HEK293 (cell line): ENCODE results near the gene ERBB4.

Experiments used
- CTCF ChIA-PET: fragments of 350-600 bp; formaldehyde crosslinking; extraction: SDS; loops from one replicate; lab custom pipeline; 2021; ENCODE audit warnings: antibody characterized with exemption; lab: Yijun Ruan, JAX
- POLR2A ChIA-PET: fragments of 300-600 bp; formaldehyde crosslinking; extraction: SDS; loops from one replicate; lab custom pipeline; 2020; ENCODE audit warnings: antibody characterized with exemption, inconsistent platforms; lab: Yijun Ruan, JAX
- H3K27ac ChIP-seq: fragments of 200-500 bp; sonication (Bioruptor generic); 2 replicates; pipeline ENCODE4 v1.5.1; 2014; ENCODE audit warnings: low read depth, low read length, control low read depth, inconsistent platforms; ENCODE audit errors: extremely low read depth
- H3K36me3 ChIP-seq, 2 experiments: fragments of 200-500 bp in 1 of 2; sonication (Bioruptor generic) in 1 of 2; 1 replicate in 1 of 2; 2 replicates in 1 of 2; pipeline ENCODE4 v1.5.1; 2014 to 2017; ENCODE audit warnings: inconsistent platforms in 2 of 2, low read length in 2 of 2; ENCODE audit not compliant: control insufficient read depth in 2 of 2, insufficient read depth in 1 of 2
- H3K4me1 ChIP-seq: fragments of 200-500 bp; sonication (Bioruptor generic); 2 replicates; pipeline ENCODE4 v1.5.1; 2014; ENCODE audit warnings: mild to moderate bottlenecking, low read length, inconsistent platforms; ENCODE audit not compliant: control insufficient read depth, insufficient read depth
- H3K4me3 ChIP-seq: 2 replicates; pipeline ENCODE4 v1.5.1; 2011; ENCODE audit warnings: low read depth, mild to moderate bottlenecking, control low read depth, low read length, moderate library complexity
- H3K9me3 ChIP-seq: fragments of 200-500 bp; sonication (Bioruptor generic); 2 replicates; pipeline ENCODE4 v1.5.1; 2014; ENCODE audit warnings: low read depth, low read length, inconsistent platforms; ENCODE audit not compliant: control insufficient read depth, insufficient read depth
- HOXA7 ChIP-seq: sonication (generic); formaldehyde crosslinking; IDR thresholded peaks from 2 replicates; pipeline ENCODE4 v1.8.1; 2022; ENCODE audit warnings: missing genetic modification reagents, borderline replicate concordance
- MZF1 ChIP-seq: fragments of 450-650 bp; formaldehyde crosslinking; IDR thresholded peaks from 2 replicates; pipeline ENCODE4 v1.5.1; 2017; ENCODE audit warnings: missing biosample characterization, missing genetic modification characterization, borderline replicate concordance
- PRDM1 ChIP-seq: fragments of 450-650 bp; formaldehyde crosslinking; IDR thresholded peaks from 2 replicates; pipeline ENCODE4; 2016; ENCODE audit warnings: missing biosample characterization, missing genetic modification characterization
- SCRT1 ChIP-seq: fragments of 450-650 bp; formaldehyde crosslinking; IDR thresholded peaks from 2 replicates; pipeline ENCODE4 v1.5.1; 2016; ENCODE audit warnings: missing biosample characterization, missing genetic modification characterization, borderline replicate concordance
- YY1 ChIP-seq: fragments of 450-650 bp; formaldehyde crosslinking; IDR thresholded peaks from 2 replicates; pipeline ENCODE4 v1.5.1; 2018; ENCODE audit warnings: missing biosample characterization, missing genetic modification characterization
- ZBTB20 ChIP-seq: fragments of 450-650 bp; formaldehyde crosslinking; IDR thresholded peaks from 2 replicates; pipeline ENCODE4 v1.5.1; 2016; ENCODE audit warnings: missing biosample characterization, missing genetic modification characterization
- ZNF10 ChIP-seq: fragments of 450-650 bp; formaldehyde crosslinking; IDR thresholded peaks from 2 replicates; pipeline ENCODE4 v1.5.1; 2017; ENCODE audit warnings: missing biosample characterization, missing genetic modification characterization
- ZNF157 ChIP-seq: fragments of 450-650 bp; formaldehyde crosslinking; IDR thresholded peaks from 2 replicates; pipeline ENCODE4 v1.5.1; 2016; ENCODE audit warnings: missing biosample characterization, missing genetic modification characterization
- ZNF184 ChIP-seq: fragments of 450-650 bp; IDR thresholded peaks from 2 replicates; pipeline ENCODE4 v1.5.1; 2018; ENCODE audit warnings: missing biosample characterization, mild to moderate bottlenecking, missing genetic modification characterization
- ZNF214 ChIP-seq: fragments of 450-650 bp; formaldehyde crosslinking; IDR thresholded peaks from 2 replicates; pipeline ENCODE4 v1.5.1; 2017; ENCODE audit warnings: missing biosample characterization, mild to moderate bottlenecking, missing genetic modification characterization, borderline replicate concordance
- ZNF600 ChIP-seq: fragments of 450-650 bp; formaldehyde crosslinking; IDR thresholded peaks from 2 replicates; pipeline ENCODE4 v1.5.1; 2016; ENCODE audit warnings: missing biosample characterization, missing genetic modification characterization
- ZNF670 ChIP-seq: fragments of 450-650 bp; formaldehyde crosslinking; IDR thresholded peaks from 2 replicates; pipeline ENCODE4 v1.5.1; 2016; ENCODE audit warnings: missing biosample characterization, missing genetic modification characterization, low read depth
- ZNF776 ChIP-seq: fragments of 450-650 bp; formaldehyde crosslinking; IDR thresholded peaks from 2 replicates; pipeline ENCODE4 v1.5.0; 2017; ENCODE audit warnings: missing biosample characterization, missing genetic modification characterization, borderline replicate concordance
- ZNF791 ChIP-seq: fragments of 450-650 bp; formaldehyde crosslinking; IDR thresholded peaks from 2 replicates; pipeline ENCODE4 v1.5.1; 2016; ENCODE audit warnings: missing biosample characterization, missing genetic modification characterization
- TF ChIP-seq, protein P1 (sequence below): fragments of 450-650 bp; formaldehyde crosslinking; IDR thresholded peaks from 2 replicates; pipeline ENCODE4 v1.5.1; 2016; ENCODE audit warnings: missing biosample characterization, missing genetic modification characterization
- TF ChIP-seq, protein P2 (sequence below): fragments of 450-650 bp; formaldehyde crosslinking; IDR thresholded peaks from 2 replicates; pipeline ENCODE4 v1.5.1; 2017; ENCODE audit warnings: missing biosample characterization, missing genetic modification characterization
- TF ChIP-seq, protein P3 (sequence below): fragments of 450-650 bp; formaldehyde crosslinking; IDR thresholded peaks from 2 replicates; pipeline ENCODE4 v1.5.1; 2016; ENCODE audit warnings: missing biosample characterization, missing genetic modification characterization
- TF ChIP-seq, protein P4 (sequence below): fragments of 450-650 bp; formaldehyde crosslinking; IDR thresholded peaks from 2 replicates; pipeline ENCODE4 v1.5.1; 2016; ENCODE audit warnings: missing biosample characterization, missing genetic modification characterization, low read depth
- TF ChIP-seq, protein P5 (sequence below): fragments of 450-650 bp; formaldehyde crosslinking; IDR thresholded peaks from 2 replicates; pipeline ENCODE4 v1.5.1; 2016; ENCODE audit warnings: missing biosample characterization, missing genetic modification characterization
- TF ChIP-seq, protein P6 (sequence below): fragments of 450-650 bp; formaldehyde crosslinking; IDR thresholded peaks from 2 replicates; pipeline ENCODE4 v1.5.1; 2016; ENCODE audit warnings: missing biosample characterization, missing genetic modification characterization

Gene ERBB4

DNA sequence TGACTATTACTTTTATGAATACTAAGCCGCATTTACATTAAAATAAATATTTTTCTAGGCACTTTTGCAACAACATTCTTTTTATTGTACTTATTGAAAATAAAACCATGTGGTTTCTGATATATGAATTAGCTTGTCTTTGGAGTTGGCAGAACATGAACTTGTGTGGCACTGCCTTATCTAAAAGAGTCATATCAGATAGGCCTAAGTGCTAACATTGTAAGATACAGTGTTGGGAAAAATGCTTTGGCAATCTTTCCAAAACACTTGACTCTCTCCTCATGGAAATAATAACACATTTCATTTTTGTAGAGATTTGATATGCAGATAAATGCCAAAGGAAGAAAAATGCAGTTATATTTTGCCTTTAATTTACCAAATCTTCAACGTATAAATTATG is 191.7 kb downstream of the ERBB4 start:
- POLR2A ChIA-PET = no interaction called here
- Histone ChIP-seq H3K27ac (no peak overlapping the region), H3K9me3 (no peaks in the 10 kb centered on the region; the same call in 1 of the 2 replicates), H3K4me1 (no peaks in the 10 kb centered on the region), H3K4me3 (no peak overlapping the region), H3K36me3 (no peaks in the 10 kb centered on the region)
- CTCF ChIA-PET = no interaction called here
- TF ChIP-seq ZNF10 (no peak), MZF1 (tag by site-specific recombination) (no peak), ZBTB20 (tag by site-specific recombination) (no peak), ZNF214 (tag by site-specific recombination) (no peak), ZNF791 (tag by site-specific recombination) (no peak), ZNF670 (tag by site-specific recombination) (no peak), SCRT1 (no peak), ZNF157 (tag by site-specific recombination) (no peak), ZNF776 (tag by site-specific recombination) (no peak), HOXA7 (no peak), YY1 (tag by site-specific recombination) (no peak), ZNF600 (tag by site-specific recombination) (no peak), ZNF184 (tag by site-specific recombination) (no peak), PRDM1 (tag by site-specific recombination) (no peak)
- TF ChIP-seq, protein P1, sequence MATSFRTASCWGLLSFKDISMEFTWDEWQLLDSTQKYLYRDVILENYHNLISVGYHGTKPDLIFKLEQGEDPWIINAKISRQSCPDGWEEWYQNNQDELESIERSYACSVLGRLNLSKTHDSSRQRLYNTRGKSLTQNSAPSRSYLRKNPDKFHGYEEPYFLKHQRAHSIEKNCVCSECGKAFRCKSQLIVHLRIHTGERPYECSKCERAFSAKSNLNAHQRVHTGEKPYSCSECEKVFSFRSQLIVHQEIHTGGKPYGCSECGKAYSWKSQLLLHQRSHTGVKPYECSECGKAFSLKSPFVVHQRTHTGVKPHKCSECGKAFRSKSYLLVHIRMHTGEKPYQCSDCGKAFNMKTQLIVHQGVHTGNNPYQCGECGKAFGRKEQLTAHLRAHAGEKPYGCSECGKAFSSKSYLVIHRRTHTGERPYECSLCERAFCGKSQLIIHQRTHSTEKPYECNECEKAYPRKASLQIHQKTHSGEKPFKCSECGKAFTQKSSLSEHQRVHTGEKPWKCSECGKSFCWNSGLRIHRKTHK = no peak
- TF ChIP-seq, protein P2, sequence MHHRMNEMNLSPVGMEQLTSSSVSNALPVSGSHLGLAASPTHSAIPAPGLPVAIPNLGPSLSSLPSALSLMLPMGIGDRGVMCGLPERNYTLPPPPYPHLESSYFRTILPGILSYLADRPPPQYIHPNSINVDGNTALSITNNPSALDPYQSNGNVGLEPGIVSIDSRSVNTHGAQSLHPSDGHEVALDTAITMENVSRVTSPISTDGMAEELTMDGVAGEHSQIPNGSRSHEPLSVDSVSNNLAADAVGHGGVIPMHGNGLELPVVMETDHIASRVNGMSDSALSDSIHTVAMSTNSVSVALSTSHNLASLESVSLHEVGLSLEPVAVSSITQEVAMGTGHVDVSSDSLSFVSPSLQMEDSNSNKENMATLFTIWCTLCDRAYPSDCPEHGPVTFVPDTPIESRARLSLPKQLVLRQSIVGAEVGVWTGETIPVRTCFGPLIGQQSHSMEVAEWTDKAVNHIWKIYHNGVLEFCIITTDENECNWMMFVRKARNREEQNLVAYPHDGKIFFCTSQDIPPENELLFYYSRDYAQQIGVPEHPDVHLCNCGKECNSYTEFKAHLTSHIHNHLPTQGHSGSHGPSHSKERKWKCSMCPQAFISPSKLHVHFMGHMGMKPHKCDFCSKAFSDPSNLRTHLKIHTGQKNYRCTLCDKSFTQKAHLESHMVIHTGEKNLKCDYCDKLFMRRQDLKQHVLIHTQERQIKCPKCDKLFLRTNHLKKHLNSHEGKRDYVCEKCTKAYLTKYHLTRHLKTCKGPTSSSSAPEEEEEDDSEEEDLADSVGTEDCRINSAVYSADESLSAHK (tag by site-specific recombination) = no peak
- TF ChIP-seq, protein P3, sequence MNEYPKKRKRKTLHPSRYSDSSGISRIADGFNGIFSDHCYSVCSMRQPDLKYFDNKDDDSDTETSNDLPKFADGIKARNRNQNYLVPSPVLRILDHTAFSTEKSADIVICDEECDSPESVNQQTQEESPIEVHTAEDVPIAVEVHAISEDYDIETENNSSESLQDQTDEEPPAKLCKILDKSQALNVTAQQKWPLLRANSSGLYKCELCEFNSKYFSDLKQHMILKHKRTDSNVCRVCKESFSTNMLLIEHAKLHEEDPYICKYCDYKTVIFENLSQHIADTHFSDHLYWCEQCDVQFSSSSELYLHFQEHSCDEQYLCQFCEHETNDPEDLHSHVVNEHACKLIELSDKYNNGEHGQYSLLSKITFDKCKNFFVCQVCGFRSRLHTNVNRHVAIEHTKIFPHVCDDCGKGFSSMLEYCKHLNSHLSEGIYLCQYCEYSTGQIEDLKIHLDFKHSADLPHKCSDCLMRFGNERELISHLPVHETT = no peak
- TF ChIP-seq, protein P4, sequence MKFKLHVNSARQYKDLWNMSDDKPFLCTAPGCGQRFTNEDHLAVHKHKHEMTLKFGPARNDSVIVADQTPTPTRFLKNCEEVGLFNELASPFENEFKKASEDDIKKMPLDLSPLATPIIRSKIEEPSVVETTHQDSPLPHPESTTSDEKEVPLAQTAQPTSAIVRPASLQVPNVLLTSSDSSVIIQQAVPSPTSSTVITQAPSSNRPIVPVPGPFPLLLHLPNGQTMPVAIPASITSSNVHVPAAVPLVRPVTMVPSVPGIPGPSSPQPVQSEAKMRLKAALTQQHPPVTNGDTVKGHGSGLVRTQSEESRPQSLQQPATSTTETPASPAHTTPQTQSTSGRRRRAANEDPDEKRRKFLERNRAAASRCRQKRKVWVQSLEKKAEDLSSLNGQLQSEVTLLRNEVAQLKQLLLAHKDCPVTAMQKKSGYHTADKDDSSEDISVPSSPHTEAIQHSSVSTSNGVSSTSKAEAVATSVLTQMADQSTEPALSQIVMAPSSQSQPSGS (tag by site-specific recombination) = no peak
- TF ChIP-seq, protein P5, sequence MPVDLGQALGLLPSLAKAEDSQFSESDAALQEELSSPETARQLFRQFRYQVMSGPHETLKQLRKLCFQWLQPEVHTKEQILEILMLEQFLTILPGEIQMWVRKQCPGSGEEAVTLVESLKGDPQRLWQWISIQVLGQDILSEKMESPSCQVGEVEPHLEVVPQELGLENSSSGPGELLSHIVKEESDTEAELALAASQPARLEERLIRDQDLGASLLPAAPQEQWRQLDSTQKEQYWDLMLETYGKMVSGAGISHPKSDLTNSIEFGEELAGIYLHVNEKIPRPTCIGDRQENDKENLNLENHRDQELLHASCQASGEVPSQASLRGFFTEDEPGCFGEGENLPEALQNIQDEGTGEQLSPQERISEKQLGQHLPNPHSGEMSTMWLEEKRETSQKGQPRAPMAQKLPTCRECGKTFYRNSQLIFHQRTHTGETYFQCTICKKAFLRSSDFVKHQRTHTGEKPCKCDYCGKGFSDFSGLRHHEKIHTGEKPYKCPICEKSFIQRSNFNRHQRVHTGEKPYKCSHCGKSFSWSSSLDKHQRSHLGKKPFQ (tag by site-specific recombination) = no peak
- TF ChIP-seq, protein P6, sequence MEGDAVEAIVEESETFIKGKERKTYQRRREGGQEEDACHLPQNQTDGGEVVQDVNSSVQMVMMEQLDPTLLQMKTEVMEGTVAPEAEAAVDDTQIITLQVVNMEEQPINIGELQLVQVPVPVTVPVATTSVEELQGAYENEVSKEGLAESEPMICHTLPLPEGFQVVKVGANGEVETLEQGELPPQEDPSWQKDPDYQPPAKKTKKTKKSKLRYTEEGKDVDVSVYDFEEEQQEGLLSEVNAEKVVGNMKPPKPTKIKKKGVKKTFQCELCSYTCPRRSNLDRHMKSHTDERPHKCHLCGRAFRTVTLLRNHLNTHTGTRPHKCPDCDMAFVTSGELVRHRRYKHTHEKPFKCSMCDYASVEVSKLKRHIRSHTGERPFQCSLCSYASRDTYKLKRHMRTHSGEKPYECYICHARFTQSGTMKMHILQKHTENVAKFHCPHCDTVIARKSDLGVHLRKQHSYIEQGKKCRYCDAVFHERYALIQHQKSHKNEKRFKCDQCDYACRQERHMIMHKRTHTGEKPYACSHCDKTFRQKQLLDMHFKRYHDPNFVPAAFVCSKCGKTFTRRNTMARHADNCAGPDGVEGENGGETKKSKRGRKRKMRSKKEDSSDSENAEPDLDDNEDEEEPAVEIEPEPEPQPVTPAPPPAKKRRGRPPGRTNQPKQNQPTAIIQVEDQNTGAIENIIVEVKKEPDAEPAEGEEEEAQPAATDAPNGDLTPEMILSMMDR = no peak
